A673 (cell line): ENCODE results near the gene RRP1B. TPM values are rescaled to one million over a fixed set of nuclear protein-coding genes. Genes with fewer than 3 reads are reported as not detected.

Experiments
- BruUV-seq: library from RNA; stranded (reverse); fragments of 400-500 nt; replicated peaks from 2 replicates; lab custom pipeline; 2021; lab: Mats Ljungman, UMichigan
- CTCF ChIA-PET: fragments of 300-600 bp; sonication (Branson Sonifier 250); formaldehyde crosslinking; loops from one replicate; lab custom pipeline; 2022; ENCODE audit warnings: antibody characterized with exemption; lab: Charles Lee
- POLR2A ChIA-PET: fragments of 300-600 bp; sonication (Branson Sonifier 250); formaldehyde crosslinking; loops from one replicate; lab custom pipeline; 2022; ENCODE audit warnings: antibody characterized with exemption; ENCODE audit not compliant: low non-redundant PET; lab: Charles Lee
- DNase-seq: peaks from one replicate; pipeline ENCODE4 v3.0.0-alpha.2; 2015; ENCODE audit warnings: low spot score
- H3K27ac ChIP-seq: fragments of 200-600 bp; sonication (generic); 2 replicates; pipeline ENCODE4 v1.5.1; 2016; ENCODE audit warnings: mixed run types, low read depth, mild to moderate bottlenecking, mixed read lengths, antibody characterized with exemption, low read length; ENCODE audit not compliant: poor library complexity, severe bottlenecking
- H3K27me3 ChIP-seq: fragments of 200-600 bp; sonication (generic); replicated peaks from 2 replicates; pipeline ENCODE4 v1.6.1; 2017; ENCODE audit warnings: mixed run types, low read depth, mild to moderate bottlenecking, mixed read lengths, antibody characterized with exemption, low read length; ENCODE audit not compliant: insufficient read depth, poor library complexity
- H3K36me3 ChIP-seq: fragments of 200-600 bp; sonication (generic); 2 replicates; pipeline ENCODE4 v1.6.1; 2016; ENCODE audit warnings: mixed run types, mild to moderate bottlenecking, mixed read lengths, antibody characterized with exemption, low read length; ENCODE audit not compliant: insufficient read depth, poor library complexity, severe bottlenecking
- H3K4me1 ChIP-seq: fragments of 200-600 bp; sonication (generic); 2 replicates; pipeline ENCODE4 v1.6.1; 2017; ENCODE audit warnings: mixed run types, mild to moderate bottlenecking, mixed read lengths, antibody characterized with exemption, low read length; ENCODE audit not compliant: insufficient read depth, poor library complexity, severe bottlenecking
- H3K4me3 ChIP-seq: fragments of 200-600 bp; sonication (generic); 2 replicates; pipeline ENCODE4 v1.5.1; 2016; ENCODE audit warnings: low read depth, mixed run types, mild to moderate bottlenecking, mixed read lengths, low read length; ENCODE audit not compliant: poor library complexity, severe bottlenecking
- H3K9me3 ChIP-seq: fragments of 200-600 bp; sonication (generic); 2 replicates; pipeline ENCODE4 v1.6.1; 2016; ENCODE audit warnings: mixed run types, low read depth, mild to moderate bottlenecking, mixed read lengths, antibody characterized with exemption, low read length; ENCODE audit not compliant: poor library complexity, severe bottlenecking
- EZH2 ChIP-seq: fragments of 200-600 bp; sonication (generic); IDR thresholded peaks from 2 replicates; pipeline ENCODE4 v1.6.1; 2017; ENCODE audit warnings: borderline replicate concordance, low read depth, mild to moderate bottlenecking, mixed read lengths, antibody characterized with exemption, low read length; ENCODE audit not compliant: poor library complexity, severe bottlenecking
- intact Hi-C: fragments of 100-400 bp; cut with micrococcal nuclease; formaldehyde crosslinking; loops from one replicate; pipeline ENCODE4 v1.10.0; 2022; ENCODE audit not compliant: unreplicated experiment
- total RNA-seq: library from RNA; stranded (reverse); gene quantifications from 2 replicates; pipeline ENCODE4 v1.2.3, GENCODE V29; 2021
- TF ChIP-seq, protein P1 (sequence below): fragments of 300-800, 200-600 bp; sonication (generic); conservative IDR thresholded peaks from 2 replicates; pipeline ENCODE4 v1.5.1; 2017; ENCODE audit warnings: low read depth, mild to moderate bottlenecking, antibody characterized with exemption, low read length, moderate library complexity, mixed read lengths

Gene RRP1B
- total RNA-seq, 1 experiment from 2014 or later: 73.5 TPM

DNA sequence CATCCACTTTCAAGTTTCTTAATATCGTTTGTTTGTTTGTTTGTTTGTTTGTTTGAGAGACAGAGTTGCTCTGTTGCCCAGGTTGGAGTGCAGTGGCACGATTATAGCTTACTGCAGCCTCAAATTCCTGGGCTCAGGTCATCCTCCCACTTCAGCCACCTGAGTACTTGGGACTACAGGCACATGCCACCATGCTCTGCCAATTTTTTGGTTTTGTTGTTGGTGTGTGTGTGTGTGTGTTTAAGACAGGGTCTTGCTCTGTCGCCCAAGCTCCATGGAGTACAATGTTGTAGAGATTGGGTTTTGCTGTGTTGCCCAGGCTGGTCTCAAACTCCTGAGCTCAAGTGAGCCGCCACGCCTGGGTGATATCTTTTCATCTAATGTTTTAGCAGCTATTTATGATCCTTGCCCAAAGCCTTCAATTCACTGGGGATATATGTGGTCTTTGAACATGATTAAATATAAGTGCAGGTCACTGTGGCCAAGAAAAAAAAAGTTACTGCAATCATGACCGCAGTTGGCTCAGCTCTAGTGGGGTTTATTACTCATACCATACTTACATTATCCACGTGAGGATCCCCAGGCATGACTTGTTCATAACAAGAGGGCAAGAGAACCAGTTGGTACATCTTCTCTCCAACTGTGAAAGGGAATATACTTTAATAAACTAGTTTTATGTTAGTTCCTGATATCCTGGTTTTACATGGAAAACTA, 8.0 kb downstream of the RRP1B start:
- Histone ChIP-seq H3K27ac (no peak overlapping the region), H3K4me3 (no peak overlapping the region), H3K36me3 (peaks cover 40% of the 10 kb centered on the region), H3K4me1 (no peaks in the 10 kb centered on the region), H3K27me3 (no peaks in the 10 kb centered on the region), H3K9me3 (no peaks in the 10 kb centered on the region)
- BruUV-seq: no TSS peak
- ChIA-PET POLR2A (interaction anchor here (0.5 kb wide), 1 partner anchor 1555 kb away, joined by 4 read pairs; no protein-coding TSS in a partner anchor), CTCF (no interaction called here)
- DNase-seq: no peak
- intact Hi-C loops: no loop called here
- TF ChIP-seq, protein P1, sequence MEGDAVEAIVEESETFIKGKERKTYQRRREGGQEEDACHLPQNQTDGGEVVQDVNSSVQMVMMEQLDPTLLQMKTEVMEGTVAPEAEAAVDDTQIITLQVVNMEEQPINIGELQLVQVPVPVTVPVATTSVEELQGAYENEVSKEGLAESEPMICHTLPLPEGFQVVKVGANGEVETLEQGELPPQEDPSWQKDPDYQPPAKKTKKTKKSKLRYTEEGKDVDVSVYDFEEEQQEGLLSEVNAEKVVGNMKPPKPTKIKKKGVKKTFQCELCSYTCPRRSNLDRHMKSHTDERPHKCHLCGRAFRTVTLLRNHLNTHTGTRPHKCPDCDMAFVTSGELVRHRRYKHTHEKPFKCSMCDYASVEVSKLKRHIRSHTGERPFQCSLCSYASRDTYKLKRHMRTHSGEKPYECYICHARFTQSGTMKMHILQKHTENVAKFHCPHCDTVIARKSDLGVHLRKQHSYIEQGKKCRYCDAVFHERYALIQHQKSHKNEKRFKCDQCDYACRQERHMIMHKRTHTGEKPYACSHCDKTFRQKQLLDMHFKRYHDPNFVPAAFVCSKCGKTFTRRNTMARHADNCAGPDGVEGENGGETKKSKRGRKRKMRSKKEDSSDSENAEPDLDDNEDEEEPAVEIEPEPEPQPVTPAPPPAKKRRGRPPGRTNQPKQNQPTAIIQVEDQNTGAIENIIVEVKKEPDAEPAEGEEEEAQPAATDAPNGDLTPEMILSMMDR: no peak
- TF ChIP-seq EZH2: no peak

DNA sequence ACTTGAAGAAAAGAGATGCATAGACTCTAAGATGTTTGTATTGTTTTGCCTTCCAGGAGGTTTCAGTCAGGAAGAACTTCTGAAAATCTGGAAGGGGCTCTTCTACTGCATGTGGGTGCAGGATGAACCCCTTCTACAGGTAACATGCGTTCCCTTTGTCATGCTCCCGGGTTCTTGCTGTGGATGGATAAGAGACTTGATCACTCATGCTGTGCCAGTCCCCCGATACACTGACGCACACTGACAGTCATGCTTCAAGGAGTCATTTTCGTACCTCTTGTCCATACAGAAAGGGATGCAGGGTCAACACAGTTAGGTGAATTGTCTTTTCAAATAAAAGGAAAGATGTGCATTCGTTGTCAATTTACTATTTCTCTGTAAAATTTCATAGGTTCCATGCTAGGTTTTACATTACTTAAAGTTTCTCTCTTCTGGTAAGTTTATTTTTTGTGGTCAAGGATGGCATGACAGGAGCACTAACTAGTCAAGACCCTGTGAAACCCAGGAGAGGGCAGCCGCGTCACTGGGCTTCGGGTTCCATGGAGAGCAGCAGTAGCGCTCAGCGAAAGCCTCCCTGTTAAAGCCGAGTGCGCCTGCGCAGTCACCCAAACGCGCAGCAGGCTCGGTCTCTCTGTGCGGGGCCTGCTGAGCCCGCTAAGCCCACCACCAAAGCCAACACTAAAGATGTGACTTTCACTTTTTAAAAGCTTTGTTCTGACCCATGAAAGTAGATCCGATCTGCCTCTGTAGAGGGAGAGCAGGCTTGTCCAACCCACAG, 10.7 kb downstream of the RRP1B start:
- intact Hi-C loops: no loop called here
- H3K4me1 ChIP-seq: no peaks in the 10 kb centered on the region
- no peaks in the 10 kb centered on the region for H3K9me3 ChIP-seq
- H3K27me3 ChIP-seq: no peaks in the 10 kb centered on the region
- DNase-seq: no peak
- no peak overlapping the region for H3K27ac ChIP-seq
- peaks cover 46% of the 10 kb centered on the region for H3K36me3 ChIP-seq
- H3K4me3 ChIP-seq: no peak overlapping the region
- no TSS peak for BruUV-seq
- CTCF ChIA-PET: no interaction called here
- POLR2A ChIA-PET: no interaction called here
- no peak for TF ChIP-seq EZH2
- TF ChIP-seq, protein P1: no peak

DNA sequence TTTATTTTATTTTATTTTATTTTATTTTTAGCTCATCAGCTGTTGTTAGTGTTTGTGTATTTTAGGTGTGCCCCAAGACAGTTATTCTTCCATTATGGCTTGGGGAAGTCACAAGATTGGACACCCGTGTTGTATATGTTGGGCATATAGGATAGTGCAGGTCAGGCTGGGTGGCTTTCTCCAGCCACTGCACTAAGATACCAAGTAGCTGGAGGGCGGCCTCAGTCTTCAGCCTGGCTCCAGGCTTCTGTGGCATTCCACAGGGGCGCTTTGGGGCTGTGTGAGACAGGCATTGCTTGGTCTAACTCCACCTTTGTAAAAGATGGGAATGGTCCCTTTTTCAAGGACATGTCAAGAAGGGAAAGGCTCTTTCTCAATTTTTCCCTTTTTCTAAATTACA, 16.5 kb downstream of the RRP1B start:
- TF ChIP-seq, protein P1: no peak
- no peak for TF ChIP-seq EZH2
- Histone ChIP-seq H3K9me3 (no peaks in the 10 kb centered on the region), H3K4me3 (no peak overlapping the region), H3K27me3 (no peaks in the 10 kb centered on the region), H3K36me3 (peaks cover 48% of the 10 kb centered on the region), H3K4me1 (no peaks in the 10 kb centered on the region), H3K27ac (no peak overlapping the region)
- ChIA-PET CTCF (no interaction called here), POLR2A (no interaction called here)
- BruUV-seq: no TSS peak
- intact Hi-C loops: no loop called here
- no peak for DNase-seq
